A673 (cell line): Measurements from ENCODE around the gene SUV39H2.

Experiments used
- CTCF ChIP-seq: fragments of 300-800, 200-600 bp; sonication (generic); conservative IDR thresholded peaks from 2 replicates; pipeline ENCODE4 v1.5.1; 2017; ENCODE audit warnings: low read depth, mild to moderate bottlenecking, antibody characterized with exemption, low read length, moderate library complexity, mixed read lengths
- EZH2 ChIP-seq: fragments of 200-600 bp; sonication (generic); IDR thresholded peaks from 2 replicates; pipeline ENCODE4 v1.6.1; 2017; ENCODE audit warnings: borderline replicate concordance, low read depth, mild to moderate bottlenecking, mixed read lengths, antibody characterized with exemption, low read length; ENCODE audit not compliant: poor library complexity, severe bottlenecking

DNA sequence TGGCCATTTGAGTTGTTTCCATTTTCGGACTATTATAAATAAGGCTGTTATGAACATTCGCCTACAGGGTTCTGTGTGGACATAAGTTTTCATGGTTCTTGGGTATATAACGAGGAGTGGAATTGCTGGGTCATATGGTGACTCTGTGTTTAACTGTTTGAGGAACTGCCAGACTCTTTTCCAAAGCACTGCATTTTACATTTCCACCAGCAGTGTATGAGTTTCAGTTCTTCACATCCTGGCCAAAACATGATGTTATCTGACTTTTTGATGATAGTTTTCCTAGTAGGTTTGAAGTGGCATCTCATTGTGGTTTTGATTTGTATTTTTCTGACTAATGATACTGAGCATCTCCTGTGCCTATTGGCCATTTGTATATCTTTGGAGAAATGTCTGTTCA lies 5.4 kb downstream of the SUV39H2 start:
- TF ChIP-seq CTCF (no peak), EZH2 (no peak)
